ENCODE results near the gene LMTK3. TPM values are rescaled to one million over a fixed set of nuclear protein-coding genes. Genes with fewer than 3 reads are reported as not detected.

The LMTK3 gene
- total and polyA plus RNA-seq, 2 of the 4 experiments (the other 2 are of a cell fraction) = 0.18 to 0.87 TPM

DNA sequence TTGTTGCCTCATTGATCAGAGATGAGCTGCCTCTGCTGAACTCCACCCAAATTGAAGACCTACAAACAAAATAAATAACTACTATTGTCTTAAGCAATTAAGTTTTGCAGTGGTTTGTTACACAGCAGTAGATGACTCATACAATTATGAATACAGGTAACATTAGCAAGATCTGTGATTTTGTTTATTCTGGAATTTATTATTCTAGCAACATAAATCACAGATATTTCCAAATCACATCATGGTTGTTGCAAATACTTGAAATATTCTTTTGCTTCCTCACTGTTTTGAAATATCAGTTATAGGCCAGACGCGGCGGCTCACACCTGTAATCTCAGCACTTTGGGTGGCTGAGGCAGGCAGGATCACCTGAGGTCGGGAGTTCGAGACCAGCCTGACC is 13.1 kb upstream of the LMTK3 start:
- Histone ChIP-seq H4K91ac (ENCODE audit: insufficient read depth, low read depth, low read length) (no peak overlapping the region), H4K5ac (ENCODE audit: low read depth, low read length) (no peak overlapping the region), H4K8ac (ENCODE audit: low read depth in 2 of 2, low read length in 2 of 2) (no peak overlapping the region), H3K14ac (replicated peaks; ENCODE audit: low read depth, low read length) (no peak overlapping the region), H2BK5ac (ENCODE audit: low read depth, low read length, poor library complexity, severe bottlenecking) (no peak overlapping the region), H3K27ac (ENCODE audit: insufficient read depth, low read length) (no peak overlapping the region), H3K4me3 (ENCODE audit: insufficient read depth, low read depth, low read length) (no peak overlapping the region), H3K23ac (ENCODE audit: low read depth, low read length) (no peak overlapping the region), H3K27me3 (ENCODE audit: control insufficient read depth, insufficient read depth, low read length) (no peaks in the 10 kb centered on the region; the same call in 1 of the 2 replicates), H3K18ac (ENCODE audit: low read depth, low read length) (no peak overlapping the region), H2AFZ (replicated peaks; ENCODE audit: low read length, poor library complexity) (no peak overlapping the region), H2AK9ac (replicated peaks; ENCODE audit: low read depth, low read length, poor library complexity) (no peak overlapping the region), H2BK20ac (ENCODE audit: low read depth, low read length) (no peak overlapping the region), H3K4me1 (ENCODE audit: control insufficient read depth, insufficient read depth, low read length) (no peaks in the 10 kb centered on the region), H3K4me2 (ENCODE audit: low read depth, low read length) (no peak overlapping the region), H3K9me3 (ENCODE audit: control insufficient read depth, insufficient read depth, low read length) (peaks cover 18% of the 10 kb centered on the region), H2BK120ac (ENCODE audit: low read depth, low read length) (no peak overlapping the region), H4K20me1 (ENCODE audit: insufficient read depth, low read length) (no peaks in the 10 kb centered on the region), H3K9ac (ENCODE audit: low read depth, low read length) (no peak overlapping the region), H3K56ac (ENCODE audit: extremely low read depth, insufficient read depth, low read length) (no peak overlapping the region), H3K9me1 (ENCODE audit: insufficient read depth, low read length) (no peaks in the 10 kb centered on the region), H3K79me1 (ENCODE audit: low read depth in 1 of 2, low read length in 2 of 2) (no peaks in the 10 kb centered on the region), H2AK5ac (ENCODE audit: low read depth, low read length) (no peak overlapping the region), H3K4ac (ENCODE audit: low read depth, low read length) (no peak overlapping the region), H2BK15ac (ENCODE audit: low read depth, low read length) (no peak overlapping the region), H3K36me3 (ENCODE audit: control insufficient read depth, insufficient read depth, low read length) (no peaks in the 10 kb centered on the region)
- DNase-seq = no peak
- no TSS peak for BruUV-seq (replicated peaks)
- in situ Hi-C loops (cut with MboI; ENCODE audit: low sequenced_read_pairs) (no loop called here), dilution Hi-C loops (cut with HindIII; ENCODE audit: low sequenced_read_pairs, unreplicated experiment) (no loop called here), intact Hi-C loops (cut with micrococcal nuclease) (no loop called here)
- ChIA-PET POLR2A (ENCODE audit: unreplicated experiment) (no interaction called here), CTCF (no interaction called here)
- no peak for ATAC-seq (ENCODE audit: low read depth)
- TF ChIP-seq USF2 (IDR thresholded peaks at IDR 0.05; ENCODE audit: low read depth, low read length) (no peak), SMC3 (IDR thresholded peaks at IDR 0.05; ENCODE audit: low read depth, low read length) (no peak), ELK1 (IDR thresholded peaks at IDR 0.05; ENCODE audit: borderline replicate concordance, low read depth, low read length) (no peak), NFE2L2 (IDR thresholded peaks at IDR 0.05; ENCODE audit: low read depth, low read length) (no peak), MAFK (IDR thresholded peaks at IDR 0.05; ENCODE audit: low read depth, low read length) (no peak)
- TF ChIP-seq, protein P1, sequence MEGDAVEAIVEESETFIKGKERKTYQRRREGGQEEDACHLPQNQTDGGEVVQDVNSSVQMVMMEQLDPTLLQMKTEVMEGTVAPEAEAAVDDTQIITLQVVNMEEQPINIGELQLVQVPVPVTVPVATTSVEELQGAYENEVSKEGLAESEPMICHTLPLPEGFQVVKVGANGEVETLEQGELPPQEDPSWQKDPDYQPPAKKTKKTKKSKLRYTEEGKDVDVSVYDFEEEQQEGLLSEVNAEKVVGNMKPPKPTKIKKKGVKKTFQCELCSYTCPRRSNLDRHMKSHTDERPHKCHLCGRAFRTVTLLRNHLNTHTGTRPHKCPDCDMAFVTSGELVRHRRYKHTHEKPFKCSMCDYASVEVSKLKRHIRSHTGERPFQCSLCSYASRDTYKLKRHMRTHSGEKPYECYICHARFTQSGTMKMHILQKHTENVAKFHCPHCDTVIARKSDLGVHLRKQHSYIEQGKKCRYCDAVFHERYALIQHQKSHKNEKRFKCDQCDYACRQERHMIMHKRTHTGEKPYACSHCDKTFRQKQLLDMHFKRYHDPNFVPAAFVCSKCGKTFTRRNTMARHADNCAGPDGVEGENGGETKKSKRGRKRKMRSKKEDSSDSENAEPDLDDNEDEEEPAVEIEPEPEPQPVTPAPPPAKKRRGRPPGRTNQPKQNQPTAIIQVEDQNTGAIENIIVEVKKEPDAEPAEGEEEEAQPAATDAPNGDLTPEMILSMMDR (conservative IDR thresholded peaks at IDR 0.05; ENCODE audit: low read depth, low read length) = no peak
- 93% methylated on average over 3 of the region's 5 CpGs; no CpG with 5 or more reads in 1 of the 2 experiments for WGBS, 2 experiments (ENCODE audit: extremely low coverage in 2 of 2, insufficient read length in 1 of 2)

Data from IMR-90 (cell line).